PFSK-1 (cell line): ENCODE data around the gene CACNG7.

Experiments
- FOXP2 ChIP-seq: optimal IDR thresholded peaks from 2 replicates; pipeline ENCODE3; 2011; ENCODE audit warnings: borderline replicate concordance, control low read depth, inconsistent platforms; ENCODE audit not compliant: insufficient read depth; ENCODE audit errors: extremely low read length, extremely low read depth
- POLR2AphosphoS5 ChIP-seq: IDR thresholded peaks from 2 replicates; pipeline ENCODE4 v1.6.1; 2012; ENCODE audit warnings: low read depth, mild to moderate bottlenecking, control low read depth, low read length, moderate library complexity
- SIN3A ChIP-seq: IDR thresholded peaks from 2 replicates; pipeline ENCODE4 v1.6.1; 2012; ENCODE audit warnings: mild to moderate bottlenecking, low read length, moderate library complexity, borderline replicate concordance; ENCODE audit not compliant: insufficient read depth
- TAF1 ChIP-seq: IDR thresholded peaks from 2 replicates; pipeline ENCODE4 v1.6.1; 2012; ENCODE audit warnings: low read length, control low read depth, borderline replicate concordance; ENCODE audit not compliant: insufficient read depth
- TF ChIP-seq, protein P1 (sequence below), 2 experiments: IDR thresholded peaks; 2 replicates each; pipeline versions ENCODE4 v1.6.1 to v1.8.0; 2011 to 2012; ENCODE audit warnings: low read depth in 2 of 2, low read length in 2 of 2, control low read depth in 1 of 2, inconsistent platforms in 1 of 2, mild to moderate bottlenecking in 1 of 2, moderate library complexity in 1 of 2; ENCODE audit not compliant: insufficient read depth in 1 of 2

Gene CACNG7

DNA sequence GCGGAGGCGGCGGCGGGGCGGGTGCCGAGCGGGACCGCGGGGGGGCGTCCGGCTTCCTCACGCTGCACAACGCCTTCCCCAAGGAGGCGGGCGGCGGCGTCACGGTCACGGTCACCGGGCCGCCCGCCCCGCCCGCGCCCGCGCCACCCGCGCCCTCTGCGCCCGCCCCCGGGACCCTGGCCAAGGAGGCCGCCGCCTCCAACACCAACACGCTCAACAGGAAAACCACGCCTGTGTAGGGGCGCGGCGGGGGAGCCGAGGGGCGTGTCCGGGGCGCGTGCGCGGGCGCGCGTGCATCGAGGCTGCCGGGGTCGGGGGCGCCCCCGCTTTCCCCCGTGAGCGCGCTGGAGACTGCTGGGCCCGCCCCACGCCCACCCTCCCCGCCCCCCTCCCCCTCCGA lies 73.5 kb downstream of the CACNG7 start:
- TF ChIP-seq SIN3A (no peak), TAF1 (no peak), POLR2AphosphoS5 (no peak), FOXP2 (no peak)
- TF ChIP-seq, protein P1, sequence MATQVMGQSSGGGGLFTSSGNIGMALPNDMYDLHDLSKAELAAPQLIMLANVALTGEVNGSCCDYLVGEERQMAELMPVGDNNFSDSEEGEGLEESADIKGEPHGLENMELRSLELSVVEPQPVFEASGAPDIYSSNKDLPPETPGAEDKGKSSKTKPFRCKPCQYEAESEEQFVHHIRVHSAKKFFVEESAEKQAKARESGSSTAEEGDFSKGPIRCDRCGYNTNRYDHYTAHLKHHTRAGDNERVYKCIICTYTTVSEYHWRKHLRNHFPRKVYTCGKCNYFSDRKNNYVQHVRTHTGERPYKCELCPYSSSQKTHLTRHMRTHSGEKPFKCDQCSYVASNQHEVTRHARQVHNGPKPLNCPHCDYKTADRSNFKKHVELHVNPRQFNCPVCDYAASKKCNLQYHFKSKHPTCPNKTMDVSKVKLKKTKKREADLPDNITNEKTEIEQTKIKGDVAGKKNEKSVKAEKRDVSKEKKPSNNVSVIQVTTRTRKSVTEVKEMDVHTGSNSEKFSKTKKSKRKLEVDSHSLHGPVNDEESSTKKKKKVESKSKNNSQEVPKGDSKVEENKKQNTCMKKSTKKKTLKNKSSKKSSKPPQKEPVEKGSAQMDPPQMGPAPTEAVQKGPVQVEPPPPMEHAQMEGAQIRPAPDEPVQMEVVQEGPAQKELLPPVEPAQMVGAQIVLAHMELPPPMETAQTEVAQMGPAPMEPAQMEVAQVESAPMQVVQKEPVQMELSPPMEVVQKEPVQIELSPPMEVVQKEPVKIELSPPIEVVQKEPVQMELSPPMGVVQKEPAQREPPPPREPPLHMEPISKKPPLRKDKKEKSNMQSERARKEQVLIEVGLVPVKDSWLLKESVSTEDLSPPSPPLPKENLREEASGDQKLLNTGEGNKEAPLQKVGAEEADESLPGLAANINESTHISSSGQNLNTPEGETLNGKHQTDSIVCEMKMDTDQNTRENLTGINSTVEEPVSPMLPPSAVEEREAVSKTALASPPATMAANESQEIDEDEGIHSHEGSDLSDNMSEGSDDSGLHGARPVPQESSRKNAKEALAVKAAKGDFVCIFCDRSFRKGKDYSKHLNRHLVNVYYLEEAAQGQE (IDR thresholded peaks at IDR 0.05; ENCODE audit: insufficient read depth in 1 of 2, low read depth in 2 of 2, low read length in 2 of 2), result no peak

DNA sequence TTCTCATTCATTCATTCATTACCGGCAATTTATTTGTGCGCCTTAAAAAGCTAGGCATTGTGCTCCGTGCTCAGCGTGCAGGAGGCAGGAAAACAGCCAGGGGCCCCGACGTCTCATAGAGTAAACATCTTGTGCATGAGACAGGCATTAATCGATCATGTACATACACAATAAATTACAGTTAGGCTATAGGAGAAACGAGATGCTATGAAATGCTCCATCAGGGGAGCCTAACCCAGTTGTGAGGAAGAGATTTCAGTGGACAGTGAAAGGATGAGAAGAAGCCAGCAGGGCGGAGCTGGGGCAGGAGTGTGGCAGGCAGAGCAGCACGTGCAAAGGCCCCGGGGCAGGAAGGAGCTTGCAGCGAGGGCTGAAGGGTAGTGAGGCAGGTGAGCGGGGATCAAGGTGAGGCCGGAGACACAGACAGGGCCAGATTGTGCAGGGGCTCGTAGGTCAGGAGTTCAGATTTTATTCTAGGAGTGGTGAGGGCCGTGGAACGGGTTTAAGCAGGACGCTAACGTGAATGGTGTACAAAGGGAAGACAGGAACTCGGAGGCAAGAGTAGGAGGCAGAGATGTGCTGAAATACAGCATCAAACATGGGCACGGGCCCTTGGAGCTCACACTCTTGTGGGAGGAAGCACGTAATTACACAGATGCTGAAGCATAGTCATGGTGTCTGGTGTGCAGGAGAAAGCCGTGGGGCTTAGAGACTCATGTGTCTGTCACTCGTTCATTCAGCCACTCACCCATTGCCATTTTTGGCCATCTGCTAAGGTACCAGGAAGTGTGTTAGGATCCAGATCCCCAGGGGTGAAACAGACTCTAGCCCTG lies 74.6 kb downstream of the CACNG7 start:
- TF ChIP-seq FOXP2 (no peak), SIN3A (no peak), TAF1 (no peak), POLR2AphosphoS5 (no peak)
- TF ChIP-seq, protein P1 (IDR thresholded peaks at IDR 0.05; ENCODE audit: insufficient read depth in 1 of 2, low read depth in 2 of 2, low read length in 2 of 2), result no peak

DNA sequence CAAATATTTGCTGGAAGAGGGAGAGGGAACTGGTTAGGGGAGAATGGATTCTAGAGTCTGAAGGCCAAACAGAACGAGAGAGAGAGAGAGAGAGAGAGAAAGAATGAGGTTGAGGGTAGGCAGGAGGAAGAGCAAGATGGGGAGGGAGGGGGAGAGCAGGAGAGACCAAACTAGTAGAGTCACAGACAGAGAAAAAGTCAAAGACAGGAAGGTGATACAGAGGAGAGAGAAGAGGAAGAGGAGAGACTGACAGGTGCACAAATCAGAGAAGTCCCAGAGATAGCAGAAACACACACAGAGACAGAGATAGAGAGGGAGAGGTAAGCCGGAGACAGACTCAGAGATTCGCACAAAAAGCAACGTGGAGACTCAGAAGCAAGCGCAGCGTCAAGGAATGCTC lies 76.8 kb downstream of the CACNG7 start:
- TF ChIP-seq, protein P1 (IDR thresholded peaks at IDR 0.05; ENCODE audit: insufficient read depth in 1 of 2, low read depth in 2 of 2, low read length in 2 of 2), result no peak
- TF ChIP-seq SIN3A (no peak), TAF1 (no peak), POLR2AphosphoS5 (no peak), FOXP2 (no peak)

DNA sequence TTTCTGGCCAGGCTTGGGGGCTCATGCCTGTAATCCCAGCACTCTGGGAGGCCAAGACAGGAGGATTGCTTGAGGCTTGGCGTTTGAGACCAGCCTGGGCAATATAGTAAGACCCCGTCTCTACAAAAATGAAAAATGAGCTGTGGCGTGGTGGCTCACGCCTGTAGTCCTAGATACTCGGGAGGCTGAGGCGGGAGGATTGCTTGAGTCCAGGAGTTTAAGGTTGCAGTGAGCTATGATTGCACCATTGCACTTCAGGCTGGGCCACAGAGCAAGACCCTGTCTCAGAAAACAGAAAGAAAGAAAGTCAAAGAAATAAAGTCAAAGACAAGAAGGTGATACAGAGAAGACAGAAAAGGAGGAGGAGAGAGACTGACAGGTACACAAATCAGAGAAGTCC lies 79.9 kb downstream of the CACNG7 start:
- no peak for TF ChIP-seq TAF1
- no peak for TF ChIP-seq FOXP2
- TF ChIP-seq SIN3A, result no peak
- TF ChIP-seq POLR2AphosphoS5, result no peak

DNA sequence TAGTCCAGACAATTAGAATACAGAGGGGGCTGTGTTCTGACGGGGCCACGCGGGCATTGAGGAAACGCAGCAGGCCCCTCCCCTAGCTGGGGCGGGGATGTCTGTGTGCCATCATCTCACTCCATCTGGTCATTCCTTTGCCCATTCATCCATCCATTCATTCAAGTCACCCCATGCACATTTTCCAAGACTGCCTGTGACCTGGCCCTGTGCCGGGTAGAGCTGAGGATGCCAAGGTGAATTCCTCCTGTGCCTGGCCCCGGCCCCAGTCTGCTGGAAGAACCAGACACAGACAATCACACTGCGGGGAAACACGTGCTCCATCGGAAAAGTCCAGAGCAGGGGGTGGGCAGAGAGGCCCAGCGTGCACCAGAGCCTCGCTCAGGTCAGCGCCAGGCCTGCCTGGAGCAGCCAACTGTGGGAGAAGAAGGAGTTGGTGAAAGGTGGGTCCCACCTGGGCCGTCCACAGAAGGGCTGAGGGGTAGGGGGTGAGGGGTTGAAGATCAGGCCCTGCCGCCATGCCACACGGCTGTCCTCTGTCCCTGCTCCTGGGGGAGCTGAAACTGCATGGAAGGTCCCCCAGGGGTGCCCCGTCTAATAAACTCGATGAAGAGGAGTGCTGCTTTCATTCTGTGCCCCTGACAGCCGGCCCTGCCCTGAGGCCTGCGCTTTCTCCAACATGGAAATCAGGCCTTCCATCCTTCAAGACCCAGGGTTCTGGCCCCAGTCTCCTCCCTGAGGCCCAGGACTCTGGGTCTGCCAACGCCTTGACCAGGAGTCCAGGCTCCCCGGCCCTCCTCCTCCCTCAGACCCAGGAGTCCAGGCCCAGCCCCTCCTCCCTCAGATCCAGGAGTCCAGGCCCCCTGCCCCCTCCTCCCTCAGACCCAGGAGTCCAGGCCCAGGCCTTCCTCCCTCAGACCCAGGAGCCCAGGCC lies 80.8 kb downstream of the CACNG7 start:
- no peak for TF ChIP-seq TAF1
- no peak for TF ChIP-seq SIN3A
- no peak for TF ChIP-seq POLR2AphosphoS5
- TF ChIP-seq, protein P1 (IDR thresholded peaks at IDR 0.05; ENCODE audit: insufficient read depth in 1 of 2, low read depth in 2 of 2, low read length in 2 of 2), result no peak
- TF ChIP-seq FOXP2, result no peak
